Measurements from ENCODE around the gene MROH7. TPM values are rescaled to one million over a fixed set of nuclear protein-coding genes. Genes with fewer than 3 reads are reported as not detected.

The MROH7 gene
- total RNA-seq, 1 donor from 2014 or later: 0.21 TPM

DNA sequence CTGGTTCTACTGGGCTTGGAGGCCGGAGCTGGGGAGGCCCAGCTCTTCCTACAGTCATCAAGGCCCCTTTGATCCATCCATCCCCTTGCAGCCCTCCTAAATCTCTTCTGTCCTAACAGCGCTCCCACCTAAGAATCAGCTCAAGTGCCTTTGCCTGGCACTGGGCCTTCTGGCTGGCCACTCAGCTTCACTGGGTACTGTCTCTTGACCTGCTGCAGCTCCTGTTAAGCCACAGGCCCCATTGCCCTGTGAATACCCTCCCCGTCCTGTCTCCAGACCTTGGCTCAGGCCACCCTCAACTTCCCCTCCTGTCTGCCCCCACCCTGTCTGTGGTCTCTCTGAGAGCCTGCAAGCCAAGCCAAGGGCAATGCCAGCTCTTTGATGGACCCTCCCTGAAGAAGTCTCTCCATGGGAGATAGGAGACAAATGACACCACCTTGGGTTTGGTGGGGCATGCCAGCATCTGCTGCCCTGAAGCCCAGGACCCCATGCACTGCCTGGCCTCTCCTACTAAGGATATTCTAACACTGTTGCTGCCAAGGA lies 45.6 kb upstream of the MROH7 start:
- Mint-ChIP-seq H3K36me3 (no peaks in the 10 kb centered on the region), H3K27ac (no peak overlapping the region), H3K4me3 (no peak overlapping the region), H3K4me1 (peaks cover 14% of the 10 kb centered on the region), H3K27me3 (ENCODE audit: insufficient read depth, low read depth) (peaks cover 3% of the 10 kb centered on the region), H3K9me3 (no peaks in the 10 kb centered on the region)
- Histone ChIP-seq H3K4me1 (no peaks in the 10 kb centered on the region), H3K9me3 (ENCODE audit: low read depth) (no peaks in the 10 kb centered on the region), H3F3A (ENCODE audit: low read depth) (no peaks in the 10 kb centered on the region), H3K79me2 (ENCODE audit: low read depth) (no peaks in the 10 kb centered on the region), H2AFZ (replicated peaks) (no peak overlapping the region), H3K36me3 (no peaks in the 10 kb centered on the region), H4K20me1 (ENCODE audit: low read depth) (no peaks in the 10 kb centered on the region), H3K27ac (no peak overlapping the region), H3K9ac (no peak overlapping the region), H3K4me2 (no peak overlapping the region), H3K27me3 (no peaks in the 10 kb centered on the region), H3K4me3 (no peak overlapping the region)
- TF ChIP-seq, protein P1, sequence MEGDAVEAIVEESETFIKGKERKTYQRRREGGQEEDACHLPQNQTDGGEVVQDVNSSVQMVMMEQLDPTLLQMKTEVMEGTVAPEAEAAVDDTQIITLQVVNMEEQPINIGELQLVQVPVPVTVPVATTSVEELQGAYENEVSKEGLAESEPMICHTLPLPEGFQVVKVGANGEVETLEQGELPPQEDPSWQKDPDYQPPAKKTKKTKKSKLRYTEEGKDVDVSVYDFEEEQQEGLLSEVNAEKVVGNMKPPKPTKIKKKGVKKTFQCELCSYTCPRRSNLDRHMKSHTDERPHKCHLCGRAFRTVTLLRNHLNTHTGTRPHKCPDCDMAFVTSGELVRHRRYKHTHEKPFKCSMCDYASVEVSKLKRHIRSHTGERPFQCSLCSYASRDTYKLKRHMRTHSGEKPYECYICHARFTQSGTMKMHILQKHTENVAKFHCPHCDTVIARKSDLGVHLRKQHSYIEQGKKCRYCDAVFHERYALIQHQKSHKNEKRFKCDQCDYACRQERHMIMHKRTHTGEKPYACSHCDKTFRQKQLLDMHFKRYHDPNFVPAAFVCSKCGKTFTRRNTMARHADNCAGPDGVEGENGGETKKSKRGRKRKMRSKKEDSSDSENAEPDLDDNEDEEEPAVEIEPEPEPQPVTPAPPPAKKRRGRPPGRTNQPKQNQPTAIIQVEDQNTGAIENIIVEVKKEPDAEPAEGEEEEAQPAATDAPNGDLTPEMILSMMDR (IDR thresholded peaks at IDR 0.05): no peak
- TF ChIP-seq EZH2phosphoT487 (IDR thresholded peaks at IDR 0.05) (no peak), EZH2 (IDR thresholded peaks at IDR 0.05) (no peak)
- no peak for DNase-seq (ENCODE audit: low spot score)

DNA sequence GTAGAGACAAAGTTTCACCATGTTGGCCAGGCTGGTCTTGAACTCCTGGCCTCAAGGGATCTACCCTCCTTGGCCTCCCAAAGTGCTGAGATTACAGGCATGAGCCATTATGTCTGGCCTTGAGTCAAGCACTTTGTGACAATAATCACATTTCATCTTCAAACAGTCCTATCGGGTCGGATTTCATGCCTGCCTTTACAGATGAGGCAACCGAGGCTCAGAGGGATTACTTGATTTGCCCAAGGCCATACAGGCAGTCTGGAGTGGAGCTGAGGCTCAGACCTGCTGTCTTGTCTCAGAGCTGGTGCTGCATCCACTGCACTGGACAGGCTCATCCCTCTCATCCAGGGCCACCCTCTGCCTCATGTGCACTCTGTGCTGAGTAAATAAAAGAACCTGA lies 44.8 kb upstream of the MROH7 start:
- Histone ChIP-seq H3K36me3 (no peaks in the 10 kb centered on the region), H3F3A (ENCODE audit: low read depth) (no peaks in the 10 kb centered on the region), H3K4me3 (no peak overlapping the region), H4K20me1 (ENCODE audit: low read depth) (no peaks in the 10 kb centered on the region), H3K4me1 (no peaks in the 10 kb centered on the region), H3K9me3 (ENCODE audit: low read depth) (no peaks in the 10 kb centered on the region), H3K9ac (no peak overlapping the region), H3K27me3 (no peaks in the 10 kb centered on the region), H3K79me2 (ENCODE audit: low read depth) (no peaks in the 10 kb centered on the region), H3K27ac (no peak overlapping the region), H3K4me2 (no peak overlapping the region), H2AFZ (replicated peaks) (no peak overlapping the region)
- Mint-ChIP-seq H3K9me3 (no peaks in the 10 kb centered on the region), H3K36me3 (no peaks in the 10 kb centered on the region), H3K4me1 (peaks cover 18% of the 10 kb centered on the region), H3K4me3 (no peak overlapping the region), H3K27ac (no peak overlapping the region), H3K27me3 (ENCODE audit: insufficient read depth, low read depth) (peaks cover 3% of the 10 kb centered on the region)
- no peak for TF ChIP-seq EZH2 (IDR thresholded peaks at IDR 0.05)
- no peak for TF ChIP-seq EZH2phosphoT487 (IDR thresholded peaks at IDR 0.05)
- TF ChIP-seq, protein P1 (IDR thresholded peaks at IDR 0.05): no peak
- DNase-seq (ENCODE audit: low spot score): no peak

DNA sequence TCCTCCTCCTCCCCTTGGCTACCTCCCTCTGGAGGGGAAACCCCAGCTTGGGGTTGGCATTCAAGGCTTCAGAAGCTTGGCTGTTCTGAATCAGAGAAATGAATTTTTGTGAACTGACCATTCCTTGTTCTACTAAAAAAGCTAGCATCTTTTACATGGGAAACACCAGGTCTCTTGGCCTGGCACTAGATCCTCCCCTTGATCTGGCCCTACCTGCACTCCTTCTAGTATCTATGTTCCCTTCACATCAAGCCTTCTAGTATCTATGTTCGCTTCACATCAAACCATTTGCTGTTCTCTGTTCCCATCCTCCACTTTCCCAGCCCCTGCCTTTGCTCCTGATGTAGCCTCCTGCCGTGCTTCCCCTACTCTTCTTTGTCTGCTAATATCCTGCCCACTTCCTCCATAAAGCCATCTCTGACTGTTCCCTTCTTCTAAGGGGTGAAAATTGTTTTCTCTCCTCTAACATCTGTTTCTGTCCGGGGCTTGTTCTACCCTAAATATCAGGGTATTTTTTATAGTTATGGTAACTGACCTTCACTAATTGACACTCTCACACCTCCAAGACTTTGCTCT lies 44.0 kb upstream of the MROH7 start:
- Histone ChIP-seq H3K9me3 (ENCODE audit: low read depth) (no peaks in the 10 kb centered on the region), H3F3A (ENCODE audit: low read depth) (no peaks in the 10 kb centered on the region), H3K4me2 (no peak overlapping the region), H3K79me2 (ENCODE audit: low read depth) (no peaks in the 10 kb centered on the region), H3K36me3 (no peaks in the 10 kb centered on the region), H4K20me1 (ENCODE audit: low read depth) (no peaks in the 10 kb centered on the region), H3K4me1 (no peaks in the 10 kb centered on the region), H2AFZ (replicated peaks) (no peak overlapping the region), H3K4me3 (no peak overlapping the region), H3K9ac (no peak overlapping the region), H3K27ac (no peak overlapping the region), H3K27me3 (no peaks in the 10 kb centered on the region)
- no peak for DNase-seq (ENCODE audit: low spot score)
- H3K4me3 Mint-ChIP-seq: no peak overlapping the region
- TF ChIP-seq, protein P1 (IDR thresholded peaks at IDR 0.05): no peak
- TF ChIP-seq EZH2 (IDR thresholded peaks at IDR 0.05): no peak
- TF ChIP-seq EZH2phosphoT487 (IDR thresholded peaks at IDR 0.05): no peak
- H3K27ac Mint-ChIP-seq: peak overlapping the region; percentile 4
- no peaks in the 10 kb centered on the region for H3K36me3 Mint-ChIP-seq
- no peaks in the 10 kb centered on the region for H3K9me3 Mint-ChIP-seq
- H3K4me1 Mint-ChIP-seq: peaks cover 22% of the 10 kb centered on the region
- peaks cover 3% of the 10 kb centered on the region for H3K27me3 Mint-ChIP-seq (ENCODE audit: insufficient read depth, low read depth)

Data from neural progenitor cell (in vitro differentiated cells).